22Rv1 (cell line): ENCODE results near the gene NPC1.

ENCODE experiments used
- H3K27ac ChIP-seq: fragments of 450-650 bp; 2 replicates; pipeline ENCODE4 v1.5.1; 2017
- ZFX ChIP-seq: fragments of 450-650 bp; IDR thresholded peaks from 2 replicates; pipeline ENCODE4 v1.6.1; 2017; ENCODE audit warnings: antibody characterized with exemption, borderline replicate concordance
- TF ChIP-seq, protein P1 (sequence below): fragments of 450-650 bp; IDR thresholded peaks from 2 replicates; pipeline ENCODE4 v1.5.1; 2017; ENCODE audit warnings: mild to moderate bottlenecking

The NPC1 gene

DNA sequence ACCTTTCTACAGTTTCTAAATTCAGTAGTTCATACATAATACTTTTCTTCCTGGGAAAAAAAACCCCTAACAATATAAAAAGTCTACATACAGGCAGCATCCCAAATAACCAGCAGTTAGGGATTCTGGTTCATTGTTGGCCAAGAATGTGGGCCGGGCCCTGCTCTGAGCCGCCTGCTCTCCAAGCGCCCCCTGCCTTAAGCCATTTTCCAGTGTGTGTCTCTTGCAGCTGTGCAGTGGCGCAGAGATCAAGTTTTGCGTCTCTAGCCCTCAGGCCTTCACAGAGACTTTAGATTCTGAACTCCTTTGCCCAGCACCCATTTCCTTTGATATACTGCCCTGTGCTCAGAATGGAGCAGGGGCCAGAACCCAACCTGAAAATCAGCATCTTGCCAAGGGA, 50.1 kb downstream of the NPC1 start:
- H3K27ac ChIP-seq = no peak overlapping the region
- TF ChIP-seq ZFX = no peak
- TF ChIP-seq, protein P1, sequence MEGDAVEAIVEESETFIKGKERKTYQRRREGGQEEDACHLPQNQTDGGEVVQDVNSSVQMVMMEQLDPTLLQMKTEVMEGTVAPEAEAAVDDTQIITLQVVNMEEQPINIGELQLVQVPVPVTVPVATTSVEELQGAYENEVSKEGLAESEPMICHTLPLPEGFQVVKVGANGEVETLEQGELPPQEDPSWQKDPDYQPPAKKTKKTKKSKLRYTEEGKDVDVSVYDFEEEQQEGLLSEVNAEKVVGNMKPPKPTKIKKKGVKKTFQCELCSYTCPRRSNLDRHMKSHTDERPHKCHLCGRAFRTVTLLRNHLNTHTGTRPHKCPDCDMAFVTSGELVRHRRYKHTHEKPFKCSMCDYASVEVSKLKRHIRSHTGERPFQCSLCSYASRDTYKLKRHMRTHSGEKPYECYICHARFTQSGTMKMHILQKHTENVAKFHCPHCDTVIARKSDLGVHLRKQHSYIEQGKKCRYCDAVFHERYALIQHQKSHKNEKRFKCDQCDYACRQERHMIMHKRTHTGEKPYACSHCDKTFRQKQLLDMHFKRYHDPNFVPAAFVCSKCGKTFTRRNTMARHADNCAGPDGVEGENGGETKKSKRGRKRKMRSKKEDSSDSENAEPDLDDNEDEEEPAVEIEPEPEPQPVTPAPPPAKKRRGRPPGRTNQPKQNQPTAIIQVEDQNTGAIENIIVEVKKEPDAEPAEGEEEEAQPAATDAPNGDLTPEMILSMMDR = no peak

DNA sequence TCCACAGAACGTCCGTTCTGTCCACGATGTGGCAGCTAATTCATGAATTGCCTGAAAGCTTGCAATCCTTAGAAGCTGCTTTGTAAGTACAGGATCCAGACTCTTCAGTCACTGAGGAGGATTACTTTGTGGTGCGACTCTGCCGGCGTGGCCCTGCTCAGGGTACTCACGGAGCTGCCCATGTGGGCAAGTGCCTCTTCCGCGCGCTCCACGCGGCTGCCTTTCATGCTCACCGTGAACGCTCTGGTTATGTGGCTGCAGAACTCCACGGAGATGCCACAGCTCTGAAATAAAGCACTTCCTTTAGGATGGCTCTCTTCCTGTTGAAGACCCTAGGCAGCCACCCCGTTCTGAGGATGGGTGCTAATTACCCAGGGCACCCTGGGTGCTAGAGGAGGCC, 52.0 kb downstream of the NPC1 start:
- no peak overlapping the region for H3K27ac ChIP-seq
- no peak for TF ChIP-seq ZFX
- TF ChIP-seq, protein P1 = no peak

GRCh38 chr18:23532848-23533247, 53.5 kb downstream of the NPC1 start:
- H3K27ac ChIP-seq = no peak overlapping the region
- TF ChIP-seq ZFX = no peak
- TF ChIP-seq, protein P1 = no peak

DNA sequence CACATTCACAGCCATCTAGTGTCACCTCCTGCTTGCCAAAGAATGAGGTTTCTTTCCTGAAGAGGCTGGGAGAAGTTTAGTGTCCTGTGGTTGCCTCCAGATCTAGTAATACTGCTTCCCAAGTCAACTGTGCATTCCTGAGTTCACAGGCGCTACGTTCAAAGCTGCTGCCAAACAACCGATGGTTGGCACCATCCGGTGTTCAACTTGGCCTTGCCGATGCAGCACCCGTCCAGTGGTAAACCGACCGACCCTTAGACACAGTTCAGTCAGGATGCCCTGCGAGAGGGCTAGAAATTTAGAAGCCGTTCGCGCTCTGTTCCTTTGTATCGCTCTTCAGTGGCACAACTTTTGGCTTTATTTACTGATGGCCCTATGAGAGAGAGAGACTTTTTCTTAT, 54.4 kb downstream of the NPC1 start:
- H3K27ac ChIP-seq = no peak overlapping the region
- TF ChIP-seq, protein P1 = no peak
- no peak for TF ChIP-seq ZFX

DNA sequence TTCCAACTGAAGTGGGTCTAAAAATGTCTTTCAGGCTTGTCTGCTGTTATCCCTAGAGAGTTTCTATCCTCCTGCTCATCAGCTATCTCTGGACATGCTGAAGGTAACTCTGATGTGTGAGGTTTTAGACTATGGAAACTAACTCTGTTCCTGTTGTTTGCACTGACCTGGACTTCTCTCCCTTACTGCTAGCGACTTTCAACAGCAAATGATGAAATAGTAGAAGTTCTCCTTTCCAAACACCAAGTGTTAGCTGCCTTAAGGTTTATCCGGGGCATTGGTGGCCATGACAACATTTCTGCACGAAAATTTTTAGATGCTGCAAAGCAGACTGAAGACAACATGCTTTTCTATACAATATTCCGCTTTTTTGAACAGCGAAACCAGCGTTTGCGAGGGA, 56.1 kb downstream of the NPC1 start:
- TF ChIP-seq ZFX = no peak
- TF ChIP-seq, protein P1 = no peak
- H3K27ac ChIP-seq = no peak overlapping the region

GRCh38 chr18:23529604-23530003, 56.7 kb downstream of the NPC1 start:
- TF ChIP-seq, protein P1 = no peak
- no peak for TF ChIP-seq ZFX
- H3K27ac ChIP-seq = no peak overlapping the region

DNA sequence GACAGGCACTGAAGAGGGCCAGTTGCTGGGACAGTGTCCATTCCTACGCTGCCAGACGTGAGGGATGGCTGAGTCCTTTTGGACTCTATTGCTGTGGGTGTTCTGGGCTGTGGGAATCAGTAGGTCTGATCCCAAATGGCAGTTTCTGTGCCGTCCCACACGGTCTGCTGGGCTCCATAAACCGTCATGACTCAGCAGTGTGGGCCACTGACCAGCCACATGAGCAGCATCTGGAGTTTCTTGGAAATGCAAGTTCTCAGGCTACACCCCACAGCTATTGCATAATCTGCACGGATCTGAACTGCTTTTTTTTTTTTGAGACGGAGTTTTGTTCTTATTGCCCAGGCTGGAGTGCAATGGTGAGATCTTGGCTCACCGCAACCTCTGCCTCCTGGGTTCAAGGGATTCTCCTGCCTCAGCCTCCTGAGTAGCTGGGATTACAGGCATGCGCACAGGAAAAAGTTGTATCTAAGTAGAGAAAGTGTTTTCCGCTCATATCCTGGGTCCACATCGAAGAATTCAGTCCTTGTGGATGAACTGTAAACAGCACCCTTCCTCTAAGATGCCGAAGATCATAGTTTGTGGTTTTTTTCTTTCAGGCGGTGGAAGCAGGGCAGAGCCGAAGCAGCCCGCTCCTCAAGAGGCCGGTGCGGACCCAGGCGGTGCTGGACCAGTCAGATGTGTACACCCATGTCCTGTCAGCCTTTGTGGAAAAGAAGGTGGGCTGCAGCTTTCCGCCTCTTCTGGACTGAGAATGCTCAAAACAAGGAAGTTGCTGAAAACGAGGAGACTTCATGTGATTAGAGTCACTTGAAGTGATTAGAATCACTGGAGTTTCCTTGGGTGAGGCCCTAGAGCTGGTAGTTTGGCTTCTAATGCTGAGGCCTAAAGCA, 57.5 kb downstream of the NPC1 start:
- no peak overlapping the region for H3K27ac ChIP-seq
- TF ChIP-seq ZFX = no peak
- TF ChIP-seq, protein P1 = no peak
